GM21576 (cell line): ENCODE measurements around the gene DCST2.
A peak's percentile ranks its signal among the peaks of the same experiment; 100 is the strongest.

ENCODE experiments used
- ATAC-seq: cut with Tn5 transposase; IDR thresholded peaks from one replicate; pipeline ENCODE4 v1.9.1; 2021; ENCODE audit warnings: mild to moderate bottlenecking, moderate library complexity; ENCODE audit not compliant: unreplicated experiment

DCST2 gene

GRCh38 chr1:155070158-155070621 lies 36.6 kb upstream of the DCST2 start:
- no peak for ATAC-seq

DNA sequence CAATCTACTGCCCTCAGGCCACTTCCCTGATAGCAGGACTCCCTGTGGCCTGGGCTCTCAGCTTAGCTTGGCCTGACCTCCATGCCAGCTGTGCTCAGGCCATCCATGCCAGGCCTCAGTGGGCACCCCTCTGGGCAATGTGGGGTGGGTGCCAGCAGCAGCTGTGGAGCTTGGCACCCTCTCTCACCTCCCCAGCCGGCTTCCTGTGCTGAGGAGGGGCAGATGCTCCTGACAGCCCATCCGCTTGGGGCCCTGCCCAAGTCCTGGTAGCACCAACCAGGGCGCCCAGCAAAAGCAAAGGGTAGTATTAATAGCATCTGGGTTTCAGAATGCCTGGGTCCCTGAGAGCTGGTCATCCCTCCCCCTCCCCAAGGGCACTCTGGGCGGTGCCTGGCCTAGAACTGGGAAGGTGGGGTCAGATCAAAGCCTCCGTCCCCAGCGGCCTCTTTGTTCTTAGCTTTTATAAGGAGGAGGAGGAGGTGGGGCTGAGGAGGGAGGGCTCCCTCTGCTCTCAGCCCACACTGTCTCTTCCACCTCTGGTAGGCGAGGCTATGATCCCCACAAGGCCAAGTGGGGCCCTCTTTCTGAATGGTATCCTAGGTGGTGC lies 36.1 kb upstream of the DCST2 start:
- no peak for ATAC-seq

GRCh38 chr1:155068599-155068998 lies 35.0 kb upstream of the DCST2 start:
- ATAC-seq, result no peak

DNA sequence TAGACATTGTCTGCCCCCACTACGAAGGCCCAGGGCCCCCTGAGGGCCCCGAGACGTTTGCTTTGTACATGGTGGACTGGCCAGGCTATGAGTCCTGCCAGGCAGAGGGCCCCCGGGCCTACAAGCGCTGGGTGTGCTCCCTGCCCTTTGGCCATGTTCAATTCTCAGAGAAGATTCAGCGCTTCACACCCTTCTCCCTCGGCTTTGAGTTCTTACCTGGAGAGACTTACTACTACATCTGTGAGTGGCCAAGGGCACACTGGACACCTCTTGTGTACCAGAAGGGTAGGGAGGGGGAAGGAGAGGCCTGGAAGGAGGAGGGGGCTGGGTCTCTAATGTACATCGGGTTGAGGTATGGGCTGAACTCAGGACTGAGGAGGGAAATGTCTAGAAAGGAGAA lies 33.2 kb upstream of the DCST2 start:
- ATAC-seq, result no peak

DNA sequence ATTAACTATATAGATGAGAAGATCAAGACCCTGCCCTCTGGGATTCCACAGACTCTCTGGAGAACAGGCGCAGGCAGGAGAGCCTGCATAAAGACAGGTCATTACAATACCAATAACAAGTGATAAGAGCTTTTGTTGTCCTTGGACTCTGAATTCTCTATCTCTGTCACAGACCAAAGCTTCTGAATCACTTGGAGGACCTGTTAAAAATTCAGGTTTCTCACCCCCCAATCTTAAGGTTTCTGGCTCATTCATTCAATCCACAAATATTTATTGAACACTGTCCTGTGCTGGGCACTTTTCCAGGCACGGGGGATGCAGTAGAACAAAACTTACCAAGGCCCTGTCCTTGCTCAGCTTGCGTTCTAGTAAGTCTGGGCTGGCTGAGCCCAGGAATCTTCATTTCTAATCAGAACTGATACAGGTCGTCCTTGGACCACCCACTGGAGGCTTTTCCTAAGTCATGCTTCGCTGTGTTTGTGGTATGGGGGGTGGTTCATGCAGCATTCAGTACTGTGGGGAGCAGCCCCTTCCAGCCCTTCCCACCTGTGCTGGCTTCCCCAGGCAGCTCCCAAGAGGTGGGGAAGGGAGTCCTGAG lies 31.4 kb upstream of the DCST2 start:
- no peak for ATAC-seq

DNA sequence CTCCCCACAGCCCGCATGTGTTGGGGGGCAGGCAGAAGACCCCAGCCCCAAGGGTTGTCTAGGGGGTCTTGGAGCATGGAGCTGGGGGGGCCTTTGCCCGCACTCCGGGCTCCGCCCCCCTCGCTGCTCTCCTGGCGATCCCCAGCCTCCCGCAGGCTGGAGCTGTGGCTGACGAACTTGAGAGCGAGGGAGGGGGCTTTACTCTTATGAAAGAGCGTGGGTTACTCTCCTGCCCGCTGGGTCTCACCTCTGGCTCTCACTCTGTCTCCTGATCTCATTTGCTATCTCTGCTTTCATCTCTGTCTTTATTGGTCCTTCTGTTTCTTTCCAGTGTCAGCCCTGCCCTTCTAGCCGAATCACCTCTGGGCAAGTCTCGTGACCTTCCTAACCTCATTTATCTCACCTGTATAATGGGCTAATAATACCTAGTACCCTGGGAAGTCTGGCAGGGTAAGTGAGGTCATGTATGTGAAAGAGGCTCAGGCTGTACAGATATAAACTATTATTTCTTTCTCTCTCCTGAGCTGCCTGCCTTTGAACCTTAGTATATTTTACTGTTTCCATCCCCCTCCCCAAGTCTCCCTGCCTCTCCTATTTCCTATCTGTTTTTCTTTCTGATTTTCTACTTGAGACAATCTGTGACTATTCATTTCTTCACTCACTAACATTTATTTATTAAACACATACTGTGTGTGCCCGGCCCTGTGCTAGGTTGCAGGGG lies 30.7 kb upstream of the DCST2 start:
- no peak for ATAC-seq

DNA sequence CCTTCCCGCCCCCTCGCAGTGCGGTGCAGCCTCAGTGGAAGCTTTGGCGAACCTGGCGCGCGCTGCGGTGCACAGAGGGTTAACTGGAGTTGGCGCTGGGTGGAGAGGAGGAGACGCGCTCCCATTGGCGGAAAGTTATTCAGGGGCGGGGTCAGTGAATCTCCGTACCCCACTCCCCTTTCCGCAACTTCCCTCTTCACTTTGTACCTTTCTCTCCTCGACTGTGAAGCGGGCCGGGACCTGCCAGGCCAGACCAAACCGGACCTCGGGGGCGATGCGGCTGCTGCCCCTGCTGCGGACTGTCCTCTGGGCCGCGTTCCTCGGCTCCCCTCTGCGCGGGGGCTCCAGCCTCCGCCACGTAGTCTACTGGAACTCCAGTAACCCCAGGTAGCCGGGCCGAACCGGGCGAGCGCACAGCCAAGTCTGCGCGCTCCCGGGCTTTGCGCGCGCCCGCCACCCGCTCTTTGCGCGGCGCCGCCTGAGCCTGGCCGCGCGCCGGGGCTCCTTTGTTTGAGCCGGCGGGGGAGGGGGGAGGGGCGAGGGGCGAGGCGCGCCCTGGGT lies 30.0 kb upstream of the DCST2 start, which contains the start of gene EFNA4:
Gene EFNA4, plus strand, starts transcription at position 191 of the 561 bp plus-strand sequence. Its CDS starts 84 bp downstream, at position 275.
- ATAC-seq, result peak; percentile 58

GRCh38 chr1:155062702-155063411 lies 29.3 kb upstream of the DCST2 start:
- no peak for ATAC-seq

DNA sequence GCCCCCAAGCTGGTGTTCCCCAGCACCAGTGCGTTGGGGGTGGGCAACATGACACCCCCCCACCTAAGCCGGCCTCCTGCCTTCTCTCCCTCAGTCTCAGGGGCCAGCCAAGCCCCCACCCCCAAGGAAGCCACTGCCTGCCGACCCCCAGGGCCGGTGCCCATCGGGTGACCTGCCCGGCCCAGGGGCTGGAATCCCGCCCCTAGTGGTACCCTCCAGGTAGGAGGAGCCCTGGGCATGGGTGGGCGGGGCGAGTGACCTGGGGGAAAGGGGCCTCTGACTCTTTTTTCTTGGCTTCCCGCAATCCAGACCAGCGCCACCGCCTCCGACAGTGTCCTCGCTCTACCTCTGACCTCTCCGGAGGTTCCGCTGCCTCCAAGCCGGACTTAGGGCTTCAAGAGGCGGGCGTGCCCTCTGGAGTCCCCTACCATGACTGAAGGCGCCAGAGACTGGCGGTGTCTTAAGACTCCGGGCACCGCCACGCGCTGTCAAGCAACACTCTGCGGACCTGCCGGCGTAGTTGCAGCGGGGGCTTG lies 28.6 kb upstream of the DCST2 start:
- ATAC-seq, result no peak

- ATAC-seq, result peak; percentile 40
These were observed 28.0 kb upstream of the DCST2 start for GRCh38 chr1:155061381-155062150.

DNA sequence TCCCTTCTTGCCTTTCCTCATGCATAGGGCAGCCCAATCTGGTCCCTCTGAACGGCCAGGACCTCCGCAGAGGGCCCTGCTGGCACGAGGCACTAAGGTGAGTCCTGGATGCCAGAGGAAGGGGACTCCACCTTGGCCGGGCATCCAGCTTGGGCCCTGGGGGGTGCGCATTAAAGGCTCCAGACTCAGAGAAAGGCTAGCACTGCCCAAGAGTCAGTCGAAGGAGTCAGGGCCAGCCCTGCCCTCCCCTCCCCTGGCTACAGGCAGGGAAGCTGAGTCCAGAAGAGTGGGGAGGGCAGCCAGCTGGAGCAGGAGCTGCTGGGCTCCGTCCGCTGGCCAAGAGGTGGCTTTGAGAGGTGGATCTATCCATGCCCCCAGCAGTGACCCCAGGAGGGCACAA lies 27.2 kb upstream of the DCST2 start:
- no peak for ATAC-seq

GRCh38 chr1:155057788-155058211 lies 24.2 kb upstream of the DCST2 start:
- no peak for ATAC-seq

DNA sequence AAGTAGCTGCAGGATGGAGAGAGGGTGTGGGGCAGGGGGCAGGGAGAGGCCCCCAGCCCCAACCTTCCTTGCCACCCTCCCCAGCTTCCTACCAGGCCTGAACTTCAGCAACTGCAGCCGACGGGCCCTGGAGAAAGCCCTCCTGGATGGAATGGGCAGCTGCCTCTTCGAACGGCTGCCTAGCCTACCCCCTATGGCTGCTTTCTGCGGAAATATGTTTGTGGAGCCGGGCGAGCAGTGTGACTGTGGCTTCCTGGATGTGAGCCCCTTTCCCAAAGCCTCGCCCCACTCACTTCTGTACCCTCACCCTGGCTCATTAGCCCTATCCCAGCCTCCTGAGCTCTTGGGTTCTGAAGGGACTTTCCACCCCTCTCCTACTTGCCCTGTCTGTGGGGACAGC lies 23.5 kb upstream of the DCST2 start:
- ATAC-seq, result no peak

DNA sequence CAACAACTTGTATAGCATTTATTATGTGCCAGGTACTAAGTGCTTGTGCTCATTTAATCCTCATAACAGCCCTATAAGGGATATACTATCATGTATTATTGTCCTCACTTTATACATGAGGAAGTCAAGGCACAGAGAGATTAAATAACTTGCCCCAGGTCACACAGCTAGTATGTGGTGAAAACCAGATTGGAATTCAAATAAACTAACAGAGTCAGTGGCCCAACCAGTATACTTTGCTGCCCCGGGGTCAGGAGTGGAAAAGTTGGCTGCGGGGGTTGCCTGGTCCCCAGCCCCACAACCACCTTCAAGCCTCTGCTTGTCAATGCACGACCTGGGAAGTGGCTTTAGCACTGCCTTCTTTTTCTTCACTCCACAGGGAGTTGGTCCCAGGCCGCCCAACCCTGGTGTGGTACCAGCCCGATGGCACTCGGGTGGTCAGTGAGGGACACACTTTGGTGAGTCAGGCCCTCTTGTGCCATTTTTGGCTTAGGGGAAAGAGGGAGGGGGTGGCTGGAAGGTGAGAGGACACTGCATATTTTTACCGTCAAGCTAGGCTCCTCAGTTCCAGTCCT lies 20.0 kb upstream of the DCST2 start:
- no peak for ATAC-seq

GRCh38 chr1:155052439-155053395 lies 19.1 kb upstream of the DCST2 start:
- ATAC-seq, result no peak

DNA sequence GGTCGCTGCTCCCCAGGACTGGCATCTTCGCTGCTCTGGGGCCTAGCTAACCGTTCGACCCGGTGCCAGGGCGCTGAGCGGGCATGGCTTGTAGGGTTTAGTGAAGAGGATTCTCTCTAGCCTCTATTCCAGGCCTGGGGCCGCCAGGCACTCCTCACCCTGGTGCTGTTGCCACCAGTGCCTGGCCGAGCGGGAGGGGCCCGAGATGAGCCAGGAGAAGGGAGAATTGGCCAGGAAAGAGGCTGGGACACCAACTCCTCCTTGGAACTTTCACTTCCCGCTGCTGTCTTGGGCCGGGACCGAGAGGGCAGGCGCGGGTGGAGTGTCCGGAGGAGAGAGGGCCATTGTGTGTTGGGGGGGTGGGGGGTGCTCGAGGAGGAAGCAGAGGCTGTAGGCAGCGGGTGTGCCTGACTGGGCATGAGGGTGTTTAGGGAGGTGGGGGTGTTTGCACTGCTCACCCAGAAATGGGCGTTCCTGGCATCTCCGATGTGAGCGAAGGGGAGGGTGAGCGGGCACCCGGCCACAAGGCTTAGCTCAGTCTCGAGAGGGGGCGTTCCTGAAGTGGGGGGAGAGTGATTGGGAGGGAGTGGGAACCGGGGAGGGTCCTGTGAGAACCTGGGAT lies 18.3 kb upstream of the DCST2 start:
- peak; percentile 4 for ATAC-seq

DNA sequence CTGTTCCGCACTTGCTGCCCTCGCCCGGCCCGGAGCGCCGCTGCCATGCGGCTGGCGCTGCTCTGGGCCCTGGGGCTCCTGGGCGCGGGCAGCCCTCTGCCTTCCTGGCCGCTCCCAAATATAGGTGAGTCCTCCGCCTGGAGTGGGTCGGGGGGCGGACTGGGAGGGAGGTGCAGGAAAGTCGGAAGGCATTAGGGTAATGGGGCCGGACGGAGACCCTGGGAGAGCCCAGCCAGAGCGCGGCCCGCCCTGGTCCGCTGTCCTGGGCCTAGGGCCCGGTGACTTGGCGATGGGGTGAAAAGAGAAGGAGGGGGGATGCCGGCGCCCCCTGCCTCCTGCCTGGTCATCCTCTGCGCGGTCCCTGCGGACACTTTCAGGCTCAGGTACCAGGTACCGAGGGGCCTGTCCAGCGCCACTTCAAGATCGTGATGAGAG lies 17.8 kb upstream of the DCST2 start:
- peak; percentile 14 for ATAC-seq
